Neuronal stem cell (in vitro differentiated cells): ENCODE results near the gene HCK.

Experiments
- DNase-seq: peaks from one replicate; pipeline ENCODE4 v3.0.0-alpha.2; 2013; ENCODE audit warnings: low spot score
- H2AFZ ChIP-seq: one replicate; pipeline ENCODE4 v1.6.1; 2013; ENCODE audit warnings: mild to moderate bottlenecking, low read length, inconsistent platforms
- H2AK5ac ChIP-seq: 2 replicates; pipeline ENCODE4 v1.6.1; 2013; ENCODE audit warnings: low read depth, mild to moderate bottlenecking, inconsistent platforms, low read length, moderate library complexity, mixed read lengths
- H2BK120ac ChIP-seq: 2 replicates; pipeline ENCODE4 v1.6.1; 2013; ENCODE audit warnings: low read depth, mild to moderate bottlenecking, inconsistent platforms, low read length, moderate library complexity, mixed read lengths
- H2BK12ac ChIP-seq: one replicate; pipeline ENCODE4 v1.6.1; 2013; ENCODE audit warnings: low read length, inconsistent platforms
- H2BK15ac ChIP-seq: 2 replicates; pipeline ENCODE4 v1.6.1; 2013; ENCODE audit warnings: mild to moderate bottlenecking, low read length, inconsistent platforms, mixed read lengths
- H2BK5ac ChIP-seq: one replicate; pipeline ENCODE4 v1.6.1; 2013; ENCODE audit warnings: inconsistent platforms, mild to moderate bottlenecking, low read length, moderate library complexity
- H3K14ac ChIP-seq: one replicate; pipeline ENCODE4 v1.6.1; 2013; ENCODE audit warnings: low read length, inconsistent platforms
- H3K18ac ChIP-seq: 2 replicates; pipeline ENCODE4 v1.6.1; 2013; ENCODE audit warnings: low read length, inconsistent platforms
- H3K23ac ChIP-seq: 2 replicates; pipeline ENCODE4 v1.6.1; 2013; ENCODE audit warnings: low read depth, mild to moderate bottlenecking, mixed read lengths, low read length, inconsistent platforms; ENCODE audit not compliant: poor library complexity
- H3K27ac ChIP-seq: replicated peaks from 3 replicates; pipeline ENCODE4 v1.5.1; 2013; ENCODE audit warnings: low read length, inconsistent platforms
- H3K27me3 ChIP-seq, 3 experiments: 2 replicates each; pipeline ENCODE4 v1.6.1; 2013; ENCODE audit warnings: low read length in 3 of 3, mild to moderate bottlenecking in 2 of 3, inconsistent platforms in 1 of 3, low read depth in 1 of 3, mixed read lengths in 1 of 3, moderate library complexity in 1 of 3; ENCODE audit not compliant: control insufficient read depth in 3 of 3, insufficient read depth in 3 of 3
- H3K36me3 ChIP-seq, 2 donors: replicated peaks in 1 of 2; 2 replicates each; pipeline ENCODE4 v1.6.1; 2013; ENCODE audit warnings: low read length in 2 of 2; ENCODE audit not compliant: control insufficient read depth in 2 of 2, insufficient read depth in 2 of 2
- H3K4ac ChIP-seq: 2 replicates; pipeline ENCODE4 v1.6.1; 2013; ENCODE audit warnings: inconsistent platforms, mild to moderate bottlenecking, low read length, moderate library complexity
- H3K4me1 ChIP-seq, 2 donors: 1 replicate in 1 of 2; 2 replicates in 1 of 2; pipeline ENCODE4 v1.6.1; 2013; ENCODE audit warnings: low read length in 2 of 2, low read depth in 1 of 2; ENCODE audit not compliant: control insufficient read depth in 2 of 2, insufficient read depth in 1 of 2
- H3K4me2 ChIP-seq: one replicate; pipeline ENCODE4 v1.6.1; 2013; ENCODE audit warnings: mild to moderate bottlenecking, low read length, inconsistent platforms; ENCODE audit not compliant: insufficient read depth, poor library complexity, severe bottlenecking
- H3K4me3 ChIP-seq, 2 donors: 2 replicates each; pipeline ENCODE4 v1.5.1; 2013; ENCODE audit warnings: low read length in 2 of 2, mild to moderate bottlenecking in 2 of 2, inconsistent platforms in 1 of 2, moderate library complexity in 1 of 2
- H3K79me1 ChIP-seq: one replicate; pipeline ENCODE4 v1.6.1; 2013; ENCODE audit warnings: low read depth, mild to moderate bottlenecking, inconsistent platforms, low read length, moderate library complexity
- H3K9ac ChIP-seq: one replicate; pipeline ENCODE4 v1.6.1; 2013; ENCODE audit warnings: mild to moderate bottlenecking, low read depth, low read length, inconsistent platforms; ENCODE audit not compliant: poor library complexity
- H3K9me3 ChIP-seq, 2 donors: replicated peaks in 1 of 2; 2 replicates each; pipeline versions ENCODE3 to v1.6.1; 2013; ENCODE audit warnings: low read length in 2 of 2, mild to moderate bottlenecking in 2 of 2, inconsistent platforms in 1 of 2, low read depth in 1 of 2, mixed read lengths in 1 of 2, moderate library complexity in 1 of 2; ENCODE audit not compliant: control insufficient read depth in 2 of 2, insufficient read depth in 1 of 2
- H4K8ac ChIP-seq: one replicate; pipeline ENCODE4 v1.6.1; 2013; ENCODE audit warnings: low read depth, mild to moderate bottlenecking, inconsistent platforms, low read length, moderate library complexity
- H4K91ac ChIP-seq: one replicate; pipeline ENCODE4 v1.6.1; 2013; ENCODE audit warnings: low read length, low read depth, mild to moderate bottlenecking, inconsistent platforms; ENCODE audit not compliant: poor library complexity
- WGBS, 2 donors: extraction: QIAGEN DNeasy Blood & Tissue Kit; methylation state at CpG; one replicate each; pipeline ENCODE4 v1.1.7; 2013; ENCODE audit warnings: missing lambda C conversion rate in 2 of 2, mixed read lengths in 1 of 2; ENCODE audit not compliant: insufficient read length in 2 of 2, insufficient replicate concordance in 1 of 2; ENCODE audit errors: extremely low coverage in 2 of 2; 5-methylcytosine and 5-hydroxymethylcytosine counted together

The HCK gene

DNA sequence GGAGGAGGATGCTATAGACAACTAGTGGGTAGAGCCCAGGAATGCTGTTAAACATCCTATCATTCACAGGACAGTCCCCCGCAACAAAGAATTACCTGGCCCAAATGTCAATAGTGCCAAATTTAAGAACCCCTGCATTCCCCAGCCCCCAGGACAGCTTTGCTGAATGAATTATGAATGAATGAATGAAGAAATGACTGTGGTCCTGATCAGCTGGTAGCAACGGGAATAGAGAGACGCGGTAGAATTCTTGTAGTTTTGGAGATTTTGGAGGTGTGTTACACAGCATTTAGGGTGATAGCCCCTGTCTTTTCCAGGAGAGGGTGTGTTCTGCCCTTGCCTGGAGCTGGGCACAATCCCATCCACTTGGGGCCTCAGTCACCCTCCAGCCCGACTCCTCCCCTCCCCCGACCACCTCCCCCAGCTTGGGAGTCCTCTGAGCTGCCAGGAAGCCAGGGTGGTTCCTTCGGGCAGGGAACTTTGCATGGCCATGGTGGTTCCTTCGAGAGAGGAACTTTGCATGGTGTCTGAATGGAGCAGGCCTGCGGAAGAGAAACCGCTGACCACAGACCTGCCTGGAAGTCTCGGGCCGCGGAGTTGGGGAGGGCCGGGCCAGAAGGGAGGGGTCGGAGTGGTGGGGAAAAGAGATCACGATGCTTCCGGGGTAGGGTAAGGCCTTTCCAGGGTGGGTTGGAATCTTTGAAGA is 1.0 kb upstream of the HCK start:
- Histone ChIP-seq H2AFZ (peak overlapping the region; percentile 42), H3K18ac (no peak overlapping the region), H3K36me3 (no peaks in the 10 kb centered on the region), H3K4ac (no peak overlapping the region), H2BK12ac (no peak overlapping the region), H2BK5ac (no peak overlapping the region), H4K91ac (no peak overlapping the region), H3K79me1 (no peaks in the 10 kb centered on the region), H2BK15ac (no peak overlapping the region), H3K9ac (no peak overlapping the region), H3K27me3 (peaks cover 15 to 60% (median 34%) of the 10 kb centered on the region in 3 experiments), H3K23ac (no peak overlapping the region), H3K9me3 (peaks cover 2 to 8% of the 10 kb centered on the region in 2 donors), H4K8ac (no peak overlapping the region), H3K14ac (no peak overlapping the region), H3K4me1 (peaks cover 0 to 2% of the 10 kb centered on the region in 2 donors), H3K4me2 (peak overlapping the region; percentile 19), H2AK5ac (no peak overlapping the region), H3K4me3 (no peak overlapping the region), H2BK120ac (no peak overlapping the region), H3K27ac (no peak overlapping the region)
- no peak for DNase-seq
- WGBS, 2 donors = no CpG with 5 or more reads among the region's 17 CpGs

DNA sequence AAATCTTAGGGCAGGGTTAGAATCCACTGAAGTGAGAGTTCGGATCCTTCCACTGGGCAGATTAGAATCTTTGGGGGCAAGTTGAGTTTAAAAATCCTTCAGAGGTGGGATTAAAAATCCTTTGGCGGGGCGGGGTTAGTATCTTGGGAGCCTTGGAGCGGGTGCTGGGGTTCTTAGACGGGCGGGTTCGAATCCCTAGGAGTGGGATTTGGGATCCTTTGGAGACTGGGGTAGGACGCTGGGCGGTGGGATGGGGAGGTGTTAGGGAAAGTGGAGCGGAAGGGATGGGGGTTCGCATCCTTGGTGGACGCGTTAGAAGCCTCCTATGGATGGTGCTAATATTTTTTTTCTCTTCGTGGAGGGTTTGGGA is 337 bp upstream of the HCK start:
- no CpG with 5 or more reads among the region's 14 CpGs for WGBS, 2 donors

DNA sequence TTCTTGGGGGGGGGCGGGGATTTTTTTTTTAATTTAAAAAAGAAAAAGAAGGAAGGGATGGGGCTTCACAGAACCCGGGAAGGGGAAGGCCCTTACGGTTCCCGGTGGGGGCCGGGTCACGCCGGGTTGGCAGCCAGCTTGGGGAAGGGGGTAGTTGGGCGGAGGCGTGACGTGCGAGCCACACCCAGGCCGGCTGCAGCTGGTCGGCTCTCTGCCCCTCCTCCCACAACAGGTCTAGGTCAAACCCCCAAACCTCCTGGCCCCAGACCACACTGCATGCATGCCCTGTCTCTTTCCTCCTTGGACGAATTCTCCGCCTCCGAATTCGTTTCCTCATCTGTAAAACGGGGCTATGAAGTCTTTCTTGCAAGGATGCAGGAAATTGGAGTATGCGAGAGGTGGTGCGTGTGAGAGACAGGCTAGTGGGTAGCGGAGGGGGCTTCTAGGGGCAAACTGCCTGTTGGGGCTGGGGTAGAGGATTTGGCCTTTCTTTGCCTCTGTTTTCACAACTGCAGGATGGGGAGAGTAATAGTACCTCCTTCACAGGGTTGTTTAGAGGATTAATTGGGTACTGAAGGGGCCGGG is 828 bp downstream of the HCK start:
- Histone ChIP-seq H3K9me3 (peaks cover 2 to 8% of the 10 kb centered on the region in 2 donors), H3K79me1 (no peaks in the 10 kb centered on the region), H3K4me1 (peaks cover 0 to 2% of the 10 kb centered on the region in 2 donors), H3K4ac (no peak overlapping the region), H3K27ac (no peak overlapping the region), H2BK15ac (no peak overlapping the region), H3K4me3 (no peak overlapping the region), H3K18ac (no peak overlapping the region), H2AFZ (no peak overlapping the region), H3K4me2 (peak overlapping the region; percentile 57), H4K91ac (no peak overlapping the region), H4K8ac (no peak overlapping the region), H3K27me3 (peaks cover 15 to 63% (median 34%) of the 10 kb centered on the region in 3 experiments), H3K14ac (no peak overlapping the region), H2AK5ac (no peak overlapping the region), H2BK5ac (no peak overlapping the region), H3K9ac (no peak overlapping the region), H3K36me3 (no peaks in the 10 kb centered on the region), H2BK120ac (no peak overlapping the region), H2BK12ac (no peak overlapping the region), H3K23ac (no peak overlapping the region)
- DNase-seq = no peak
- no CpG with 5 or more reads among the region's 22 CpGs for WGBS, 2 donors

More for the DNA sequence above, 337 bp upstream of the HCK start:
- Histone ChIP-seq H3K4me2 (peak overlapping the region; percentile 57), H4K8ac (no peak overlapping the region), H3K4ac (no peak overlapping the region), H3K23ac (peak overlapping the region; percentile 31), H4K91ac (no peak overlapping the region), H3K9ac (no peak overlapping the region), H2AFZ (peak overlapping the region; percentile 53), H2AK5ac (no peak overlapping the region), H3K4me3 (no peak overlapping the region), H2BK15ac (no peak overlapping the region), H3K79me1 (no peaks in the 10 kb centered on the region), H3K27ac (no peak overlapping the region), H3K14ac (no peak overlapping the region), H3K18ac (peak overlapping the region; percentile 30), H3K4me1 (peaks cover 0 to 2% of the 10 kb centered on the region in 2 donors), H3K9me3 (peaks cover 2 to 8% of the 10 kb centered on the region in 2 donors), H2BK5ac (no peak overlapping the region), H2BK120ac (no peak overlapping the region), H2BK12ac (no peak overlapping the region), H3K27me3 (peaks cover 15 to 60% (median 34%) of the 10 kb centered on the region in 3 experiments), H3K36me3 (no peaks in the 10 kb centered on the region)
- DNase-seq = no peak

DNA sequence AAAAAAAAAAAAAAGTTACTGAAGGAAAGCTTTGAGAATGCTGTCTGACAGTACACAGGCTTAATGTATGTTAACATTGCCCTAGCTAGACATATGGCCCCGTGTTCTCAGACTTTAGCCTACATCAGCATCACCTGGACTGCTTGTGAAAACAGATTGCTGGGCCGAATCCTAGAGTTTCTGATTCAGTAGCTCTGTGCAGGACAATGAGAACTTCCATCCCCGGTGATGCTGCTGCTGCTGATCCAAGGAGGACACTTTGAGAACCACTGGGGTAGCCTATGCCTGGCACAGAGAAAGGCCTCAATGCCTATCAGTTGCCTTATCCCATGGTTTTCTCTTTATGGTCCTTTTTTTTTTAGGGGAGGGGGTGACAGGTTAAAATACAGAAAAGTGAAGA is 1.6 kb downstream of the HCK start:
- Histone ChIP-seq H3K14ac (no peak overlapping the region), H3K4me3 (no peak overlapping the region), H2BK5ac (no peak overlapping the region), H3K36me3 (no peaks in the 10 kb centered on the region), H4K91ac (no peak overlapping the region), H3K4me2 (no peak overlapping the region), H2AK5ac (no peak overlapping the region), H3K27ac (no peak overlapping the region), H4K8ac (no peak overlapping the region), H3K27me3 (peaks cover 15 to 64% (median 34%) of the 10 kb centered on the region in 3 experiments), H2AFZ (no peak overlapping the region), H3K9ac (no peak overlapping the region), H3K4ac (no peak overlapping the region), H2BK12ac (no peak overlapping the region), H3K18ac (no peak overlapping the region), H3K4me1 (peaks cover 0 to 2% of the 10 kb centered on the region in 2 donors), H2BK15ac (no peak overlapping the region), H2BK120ac (no peak overlapping the region), H3K9me3 (peaks cover 2 to 8% of the 10 kb centered on the region in 2 donors), H3K79me1 (no peaks in the 10 kb centered on the region), H3K23ac (no peak overlapping the region)
- no CpG with 5 or more reads among the region's 3 CpGs for WGBS, 2 donors
- no peak for DNase-seq
